AG04449 (cell line): ENCODE results near the gene RAB7A.

Experiments
- CTCF ChIA-PET: fragments of 350-600 bp; formaldehyde crosslinking; extraction: SDS; loops from one replicate; lab custom pipeline; 2021; ENCODE audit warnings: antibody characterized with exemption; lab: Yijun Ruan, JAX
- POLR2A ChIA-PET: fragments of 400-600, 350-600 bp; formaldehyde crosslinking; extraction: SDS; loops from one replicate; lab custom pipeline; 2020; ENCODE audit warnings: antibody characterized with exemption, inconsistent platforms; lab: Yijun Ruan, JAX
- DNase-seq: peaks from one replicate; pipeline ENCODE4 v3.0.0-alpha.2; 2010; ENCODE audit warnings: low read depth, low spot score
- H3K4me3 ChIP-seq: 2 replicates; pipeline ENCODE4 v1.5.1; 2011; ENCODE audit warnings: low read depth, mild to moderate bottlenecking, control low read depth, low read length
- TF ChIP-seq, protein P1 (sequence below): IDR thresholded peaks from one replicate; pipeline ENCODE4 v1.5.1; 2011; ENCODE audit warnings: mild to moderate bottlenecking, moderate library complexity, low read length, control low read depth, inconsistent platforms; ENCODE audit not compliant: insufficient read depth; ENCODE audit errors: missing control alignments

Gene RAB7A

GRCh38 chr3:128784843-128785242 lies 58.9 kb downstream of the RAB7A start:
- DNase-seq = no peak
- TF ChIP-seq, protein P1, sequence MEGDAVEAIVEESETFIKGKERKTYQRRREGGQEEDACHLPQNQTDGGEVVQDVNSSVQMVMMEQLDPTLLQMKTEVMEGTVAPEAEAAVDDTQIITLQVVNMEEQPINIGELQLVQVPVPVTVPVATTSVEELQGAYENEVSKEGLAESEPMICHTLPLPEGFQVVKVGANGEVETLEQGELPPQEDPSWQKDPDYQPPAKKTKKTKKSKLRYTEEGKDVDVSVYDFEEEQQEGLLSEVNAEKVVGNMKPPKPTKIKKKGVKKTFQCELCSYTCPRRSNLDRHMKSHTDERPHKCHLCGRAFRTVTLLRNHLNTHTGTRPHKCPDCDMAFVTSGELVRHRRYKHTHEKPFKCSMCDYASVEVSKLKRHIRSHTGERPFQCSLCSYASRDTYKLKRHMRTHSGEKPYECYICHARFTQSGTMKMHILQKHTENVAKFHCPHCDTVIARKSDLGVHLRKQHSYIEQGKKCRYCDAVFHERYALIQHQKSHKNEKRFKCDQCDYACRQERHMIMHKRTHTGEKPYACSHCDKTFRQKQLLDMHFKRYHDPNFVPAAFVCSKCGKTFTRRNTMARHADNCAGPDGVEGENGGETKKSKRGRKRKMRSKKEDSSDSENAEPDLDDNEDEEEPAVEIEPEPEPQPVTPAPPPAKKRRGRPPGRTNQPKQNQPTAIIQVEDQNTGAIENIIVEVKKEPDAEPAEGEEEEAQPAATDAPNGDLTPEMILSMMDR = no peak
- ChIA-PET CTCF (interaction anchor here (0.9 to 1.9 kb wide), 3 partner anchors 11 to 104 kb away, joined by 3 to 9 read pairs (median 7); no protein-coding TSS in a partner anchor), POLR2A (no interaction called here)
- no peak overlapping the region for H3K4me3 ChIP-seq

DNA sequence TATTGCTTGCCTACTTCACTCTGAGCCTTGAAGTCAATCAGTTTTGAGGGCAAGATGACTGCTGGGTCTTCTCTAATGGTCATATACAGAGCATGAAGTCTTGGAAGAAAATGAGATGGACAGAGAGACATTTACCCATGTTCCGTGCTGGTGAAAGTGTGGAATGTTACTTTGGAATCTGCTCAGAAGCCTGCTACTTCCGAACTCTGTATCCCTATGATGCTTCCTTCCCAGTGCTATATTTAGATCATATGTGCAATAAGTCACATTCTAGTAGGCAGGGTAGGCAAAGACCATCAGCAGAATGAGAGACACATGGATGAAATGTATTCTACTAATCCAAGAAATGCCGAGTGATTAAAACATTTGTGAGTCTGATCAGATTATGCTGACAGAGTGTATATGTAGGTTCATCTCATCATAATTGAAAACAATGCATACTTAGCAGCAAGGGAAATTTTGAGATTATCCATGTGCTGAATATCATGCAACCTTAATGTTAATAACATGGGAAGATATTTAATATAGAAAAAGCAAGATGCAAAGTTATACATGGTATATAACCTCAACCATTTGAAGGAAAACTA lies 60.5 kb downstream of the RAB7A start:
- TF ChIP-seq, protein P1 = no peak
- CTCF ChIA-PET = interaction anchor here (1.4 to 3.9 kb wide), 3 partner anchors 9 to 69 kb away, joined by 3 to 21 read pairs (median 9); no protein-coding TSS in a partner anchor
- POLR2A ChIA-PET = no interaction called here

GRCh38 chr3:128787256-128788253 lies 61.6 kb downstream of the RAB7A start:
- ChIA-PET CTCF (interaction anchor here (0.8 to 3.9 kb wide), 9 partner anchors 8 to 107 kb away, joined by 3 to 21 read pairs (median 3); no protein-coding TSS in a partner anchor), POLR2A (no interaction called here)
- TF ChIP-seq, protein P1 = peak; percentile 2
- no peak overlapping the region for H3K4me3 ChIP-seq
- DNase-seq = no peak

More for the DNA sequence above, 60.5 kb downstream of the RAB7A start:
- H3K4me3 ChIP-seq = no peak overlapping the region
- no peak for DNase-seq

GRCh38 chr3:128788268-128788869 lies 62.4 kb downstream of the RAB7A start:
- no peak overlapping the region for H3K4me3 ChIP-seq
- TF ChIP-seq, protein P1 = no peak
- POLR2A ChIA-PET = no interaction called here
- CTCF ChIA-PET = interaction anchor here (0.9 to 3.9 kb wide), 7 partner anchors 10 to 108 kb away, joined by 3 to 21 read pairs (median 3); no protein-coding TSS in a partner anchor
- no peak for DNase-seq

- peak; percentile 80 for DNase-seq
- TF ChIP-seq, protein P1 = no peak
Observed at GRCh38 chr3:128794067-128794768, 68.2 kb downstream of the RAB7A start.

More at GRCh38 chr3:128794067-128794768, 68.2 kb downstream of the RAB7A start:
- H3K4me3 ChIP-seq = no peak overlapping the region
- CTCF ChIA-PET = interaction anchor here (0.8 to 7.2 kb wide), 25 partner anchors 10 to 180 kb away, joined by 3 to 134 read pairs (median 8); partner anchors contain the start of gene RAB7A
- POLR2A ChIA-PET = no interaction called here
